Stomach (tissue), 4 donors: ENCODE measurements around the gene RAP2B.
A peak's percentile ranks its signal among the peaks of the same experiment; 100 is the strongest.

Source experiments
- CTCF ChIP-seq, 7 experiments: fragments of 450-650 bp in 4 of 7; fragments of 200-600 bp in 3 of 7; sonication (generic) in 3 of 7; IDR thresholded peaks; one replicate each; pipeline ENCODE4 v1.5.1; 2016 to 2019; ENCODE audit warnings: antibody characterized with exemption in 7 of 7, control low read depth in 2 of 7, mild to moderate bottlenecking in 1 of 7
- EP300 ChIP-seq: sonication (generic); formaldehyde crosslinking; IDR thresholded peaks from one replicate; pipeline ENCODE4 v1.6.1; 2017; ENCODE audit warnings: antibody characterized with exemption
- POLR2A ChIP-seq, 4 donors: fragments of 450-650 bp; IDR thresholded peaks; one replicate each; pipeline ENCODE4 v1.6.1; 2016; ENCODE audit warnings: antibody characterized with exemption in 4 of 4, control low read depth in 2 of 4, mild to moderate bottlenecking in 1 of 4, moderate library complexity in 1 of 4
- POLR2AphosphoS5 ChIP-seq, 3 donors: sonication (generic); formaldehyde crosslinking; IDR thresholded peaks; one replicate each; pipeline ENCODE4 v1.6.1; 2016; ENCODE audit warnings: antibody characterized with exemption in 3 of 3

- TF ChIP-seq EP300 = no peak
- TF ChIP-seq CTCF (IDR thresholded peaks at IDR 0.05) = no peak
- TF ChIP-seq POLR2A (IDR thresholded peaks at IDR 0.05) = no peak
- peak in 2 of 3 donors; percentile 32 to 89 for TF ChIP-seq POLR2AphosphoS5 (IDR thresholded peaks at IDR 0.05)
Measured at GRCh38 chr3:153138276-153139210, 23.5 kb upstream of the RAP2B start.
